ENCODE data around the gene BRD7.
A peak's percentile ranks its signal among the peaks of the same experiment; 100 is the strongest.

Gene BRD7

GRCh38 chr16:50270510-50271147 lies 98.2 kb downstream of the BRD7 start:
- DNase-seq = peak; percentile 2

GRCh38 chr16:50269769-50270509 lies 98.8 kb downstream of the BRD7 start:
- peak; percentile 1 for DNase-seq

GRCh38 chr16:50269061-50269705 lies 99.6 kb downstream of the BRD7 start:
- no peak for DNase-seq

GRCh38 chr16:50268352-50268751 lies 100.4 kb downstream of the BRD7 start:
- DNase-seq = peak; percentile 42

GRCh38 chr16:50267651-50268050 lies 101.1 kb downstream of the BRD7 start:
- peak; percentile 40 for DNase-seq

GRCh38 chr16:50267151-50267631 lies 101.6 kb downstream of the BRD7 start:
- peak; percentile 20 for DNase-seq

GRCh38 chr16:50266337-50267091 lies 102.3 kb downstream of the BRD7 start, which contains the start of gene ADCY7:
TSS of gene ADCY7 (plus strand) at chr16:50266551. CDS start at chr16:50288180, 21,629 bp downstream.
- peak; percentile 91 for DNase-seq
